Choroid plexus epithelial cell (primary cell): ENCODE data around the gene SERPINA1.
A peak's percentile ranks its signal among the peaks of the same experiment; 100 is the strongest.

Experiments
- DNase-seq: peaks from one replicate; pipeline ENCODE4 v3.0.0-alpha.2; 2010; ENCODE audit warnings: low read depth
- H3K4me3 ChIP-seq: 2 replicates; pipeline ENCODE4 v1.5.1; 2011; ENCODE audit warnings: low read depth, mild to moderate bottlenecking, control low read depth, low read length, moderate library complexity
- CTCF ChIP-seq: conservative IDR thresholded peaks from 2 replicates; pipeline ENCODE4 v1.5.1; 2011; ENCODE audit warnings: low read depth, mild to moderate bottlenecking, control low read depth, inconsistent platforms, low read length, moderate library complexity

The SERPINA1 gene

GRCh38 chr14:94394025-94394493 lies 5.7 kb upstream of the SERPINA1 start:
- DNase-seq: no peak
- no peak overlapping the region for H3K4me3 ChIP-seq
- TF ChIP-seq CTCF: no peak

- TF ChIP-seq CTCF: no peak
- no peak for DNase-seq
- H3K4me3 ChIP-seq: no peak overlapping the region
These were observed 5.1 kb upstream of the SERPINA1 start for GRCh38 chr14:94393474-94393873.

- H3K4me3 ChIP-seq: no peak overlapping the region
- TF ChIP-seq CTCF: no peak
- peak; percentile 80 for DNase-seq
These were observed 4.1 kb upstream of the SERPINA1 start for GRCh38 chr14:94392510-94392935.

GRCh38 chr14:94391281-94391975 lies 3.0 kb upstream of the SERPINA1 start:
- no peak for TF ChIP-seq CTCF
- DNase-seq: no peak
- H3K4me3 ChIP-seq: no peak overlapping the region

GRCh38 chr14:94390372-94391086 lies 2.1 kb upstream of the SERPINA1 start:
- no peak overlapping the region for H3K4me3 ChIP-seq
- DNase-seq: no peak
- no peak for TF ChIP-seq CTCF

GRCh38 chr14:94389731-94390371 lies 1.4 kb upstream of the SERPINA1 start:
- DNase-seq: no peak
- no peak overlapping the region for H3K4me3 ChIP-seq

More at GRCh38 chr14:94389731-94390371, 1.4 kb upstream of the SERPINA1 start:
- TF ChIP-seq CTCF: no peak
